H9 (cell line): Measurements from ENCODE around the gene CD48. TPM values are rescaled to one million over a fixed set of nuclear protein-coding genes. Genes with fewer than 3 reads are reported as not detected.

Experiments used
- DNase-seq: peaks from one replicate; pipeline ENCODE4 v3.0.0-alpha.2; 2017
- H2AFZ ChIP-seq: one replicate; pipeline ENCODE4 v1.6.1; 2013; ENCODE audit warnings: mild to moderate bottlenecking, low read length, control low read depth, moderate library complexity
- H2AK5ac ChIP-seq: 2 replicates; pipeline ENCODE4 v1.6.1; 2013; ENCODE audit warnings: low read length, control low read depth, mixed read lengths; ENCODE audit not compliant: insufficient read length
- H2BK120ac ChIP-seq: one replicate; pipeline ENCODE4 v1.6.1; 2013; ENCODE audit warnings: low read depth, mild to moderate bottlenecking, low read length, control low read depth, inconsistent platforms; ENCODE audit not compliant: poor library complexity, severe bottlenecking
- H2BK12ac ChIP-seq: 2 replicates; pipeline ENCODE4 v1.6.1; 2013; ENCODE audit warnings: low read length, control low read depth, mixed read lengths, low read depth; ENCODE audit not compliant: insufficient read length
- H2BK15ac ChIP-seq: 2 replicates; pipeline ENCODE4 v1.6.1; 2013; ENCODE audit warnings: low read depth, low read length, control low read depth
- H2BK20ac ChIP-seq: one replicate; pipeline ENCODE4 v1.6.1; 2013; ENCODE audit warnings: low read depth, mild to moderate bottlenecking, low read length, control low read depth, inconsistent platforms; ENCODE audit not compliant: poor library complexity, severe bottlenecking
- H2BK5ac ChIP-seq: 2 replicates; pipeline ENCODE4 v1.6.1; 2013; ENCODE audit warnings: low read length, control low read depth, mixed read lengths; ENCODE audit not compliant: insufficient read length
- H3K14ac ChIP-seq: 2 replicates; pipeline ENCODE4 v1.6.1; 2013; ENCODE audit warnings: low read length, control low read depth; ENCODE audit not compliant: insufficient read depth
- H3K18ac ChIP-seq: 2 replicates; pipeline ENCODE4 v1.6.1; 2013; ENCODE audit warnings: low read depth, mild to moderate bottlenecking, mixed read lengths, low read length, control low read depth; ENCODE audit not compliant: insufficient read length
- H3K23ac ChIP-seq: 2 replicates; pipeline ENCODE4 v1.6.1; 2013; ENCODE audit warnings: low read length, control low read depth, mixed read lengths, low read depth; ENCODE audit not compliant: insufficient read length
- H3K23me2 ChIP-seq: 2 replicates; pipeline ENCODE4 v1.6.1; 2013; ENCODE audit warnings: low read depth, mild to moderate bottlenecking, mixed read lengths, low read length, control low read depth; ENCODE audit not compliant: insufficient read length, poor library complexity, severe bottlenecking
- H3K27ac ChIP-seq: 2 replicates; pipeline ENCODE4 v1.5.1; 2013; ENCODE audit warnings: low read length, control low read depth, mixed read lengths, low read depth; ENCODE audit not compliant: insufficient read length
- H3K27me3 ChIP-seq: 2 replicates; pipeline ENCODE4 v1.6.1; 2013; ENCODE audit warnings: low read length, control low read depth, inconsistent platforms; ENCODE audit not compliant: insufficient read depth
- H3K4ac ChIP-seq: 2 replicates; pipeline ENCODE4 v1.6.1; 2013; ENCODE audit warnings: low read depth, mild to moderate bottlenecking, control low read depth, inconsistent platforms, low read length, moderate library complexity
- H3K4me1 ChIP-seq: 2 replicates; pipeline ENCODE4 v1.6.1; 2013; ENCODE audit warnings: low read length, control low read depth, inconsistent platforms; ENCODE audit not compliant: insufficient read depth
- H3K4me2 ChIP-seq: 2 replicates; pipeline ENCODE4 v1.6.1; 2013; ENCODE audit warnings: low read length, control low read depth, mixed read lengths; ENCODE audit not compliant: insufficient read length, insufficient read depth
- H3K56ac ChIP-seq: 2 replicates; pipeline ENCODE4 v1.6.1; 2013; ENCODE audit warnings: low read depth, mild to moderate bottlenecking, mixed read lengths, low read length, control low read depth; ENCODE audit not compliant: insufficient read length
- H3K79me1 ChIP-seq: 2 replicates; pipeline ENCODE4 v1.6.1; 2013; ENCODE audit warnings: low read depth, mild to moderate bottlenecking, moderate library complexity, low read length, control low read depth, inconsistent platforms; ENCODE audit not compliant: insufficient read depth, poor library complexity, severe bottlenecking
- H3K79me2 ChIP-seq: 2 replicates; pipeline ENCODE4 v1.6.1; 2013; ENCODE audit warnings: low read length, control low read depth, inconsistent platforms; ENCODE audit not compliant: insufficient read depth
- H3K9ac ChIP-seq: 2 replicates; pipeline ENCODE4 v1.6.1; 2013; ENCODE audit warnings: low read length, control low read depth, mixed read lengths; ENCODE audit not compliant: insufficient read length; ENCODE audit errors: extremely low read depth
- H3K9me3 ChIP-seq: one replicate; pipeline ENCODE4 v1.6.1; 2013; ENCODE audit warnings: low read depth, low read length, inconsistent platforms; ENCODE audit not compliant: control insufficient read depth
- H3T11ph ChIP-seq: one replicate; pipeline ENCODE4 v1.6.1; 2013; ENCODE audit warnings: mild to moderate bottlenecking, low read length, control low read depth, inconsistent platforms
- H4K20me1 ChIP-seq: one replicate; pipeline ENCODE4 v1.6.1; 2013; ENCODE audit not compliant: control insufficient read depth, insufficient read length, insufficient read depth
- H4K5ac ChIP-seq: 2 replicates; pipeline ENCODE4 v1.6.1; 2013; ENCODE audit warnings: low read depth, mild to moderate bottlenecking, mixed read lengths, low read length, control low read depth; ENCODE audit not compliant: insufficient read length
- H4K8ac ChIP-seq: replicated peaks from 2 replicates; pipeline ENCODE4 v1.6.1; 2013; ENCODE audit warnings: low read length, control low read depth, mixed read lengths, low read depth; ENCODE audit not compliant: insufficient read length
- H4K91ac ChIP-seq: 2 replicates; pipeline ENCODE4 v1.6.1; 2013; ENCODE audit warnings: low read depth, mild to moderate bottlenecking, moderate library complexity, mixed read lengths, low read length, control low read depth; ENCODE audit not compliant: insufficient read length
- H3K27ac Mint-ChIP-seq, 3 experiments: 2 replicates in 2 of 3; 3 replicates in 1 of 3; pipeline ENCODE4 v1.8.0; 2020 to 2021; ENCODE audit warnings: mixed read lengths in 3 of 3, mild to moderate bottlenecking in 1 of 3, moderate library complexity in 1 of 3
- H3K27me3 Mint-ChIP-seq: 2 replicates; pipeline ENCODE4 v1.8.0; 2021; ENCODE audit warnings: low read depth, mild to moderate bottlenecking, moderate library complexity, mixed read lengths
- H3K36me3 Mint-ChIP-seq, 3 experiments: 2 replicates in 2 of 3; 3 replicates in 1 of 3; pipeline ENCODE4 v1.8.0; 2020 to 2021; ENCODE audit warnings: low read depth in 3 of 3, mixed read lengths in 3 of 3; ENCODE audit not compliant: insufficient read depth in 1 of 3
- H3K4me1 Mint-ChIP-seq, 2 experiments: 2 replicates each; pipeline ENCODE4 v1.8.0; 2020; ENCODE audit warnings: mixed read lengths in 2 of 2
- H3K4me3 Mint-ChIP-seq, 2 experiments: 2 replicates in 1 of 2; 3 replicates in 1 of 2; pipeline ENCODE4 v1.8.0; 2020 to 2021; ENCODE audit warnings: mild to moderate bottlenecking in 2 of 2, mixed read lengths in 2 of 2, moderate library complexity in 1 of 2
- H3K9me3 Mint-ChIP-seq, 2 experiments: 2 replicates in 1 of 2; 3 replicates in 1 of 2; pipeline ENCODE4 v1.8.0; 2020; ENCODE audit warnings: mild to moderate bottlenecking in 2 of 2, mixed read lengths in 2 of 2, moderate library complexity in 1 of 2
- WGBS: extraction: QIAGEN DNeasy Blood & Tissue Kit; methylation state at CpG from one replicate; pipeline ENCODE4 v1.1.7; 2013; ENCODE audit warnings: missing lambda C conversion rate, low lambda C conversion rate, mixed read lengths; ENCODE audit not compliant: insufficient read length; ENCODE audit errors: extremely low coverage; 5-methylcytosine and 5-hydroxymethylcytosine counted together
- total RNA-seq: library from RNA; stranded (reverse); gene quantifications from 2 replicates; pipeline ENCODE4 v1.2.1, GENCODE V29; 2021
- TF ChIP-seq, protein P1 (sequence below): fragments of 200-600 bp; sonication (generic); conservative IDR thresholded peaks from 3 replicates; pipeline ENCODE4 v1.8.0; 2021; ENCODE audit warnings: antibody characterized with exemption, mild to moderate bottlenecking

The CD48 gene
- total RNA-seq, 1 experiment from 2014 or later = not detected

DNA sequence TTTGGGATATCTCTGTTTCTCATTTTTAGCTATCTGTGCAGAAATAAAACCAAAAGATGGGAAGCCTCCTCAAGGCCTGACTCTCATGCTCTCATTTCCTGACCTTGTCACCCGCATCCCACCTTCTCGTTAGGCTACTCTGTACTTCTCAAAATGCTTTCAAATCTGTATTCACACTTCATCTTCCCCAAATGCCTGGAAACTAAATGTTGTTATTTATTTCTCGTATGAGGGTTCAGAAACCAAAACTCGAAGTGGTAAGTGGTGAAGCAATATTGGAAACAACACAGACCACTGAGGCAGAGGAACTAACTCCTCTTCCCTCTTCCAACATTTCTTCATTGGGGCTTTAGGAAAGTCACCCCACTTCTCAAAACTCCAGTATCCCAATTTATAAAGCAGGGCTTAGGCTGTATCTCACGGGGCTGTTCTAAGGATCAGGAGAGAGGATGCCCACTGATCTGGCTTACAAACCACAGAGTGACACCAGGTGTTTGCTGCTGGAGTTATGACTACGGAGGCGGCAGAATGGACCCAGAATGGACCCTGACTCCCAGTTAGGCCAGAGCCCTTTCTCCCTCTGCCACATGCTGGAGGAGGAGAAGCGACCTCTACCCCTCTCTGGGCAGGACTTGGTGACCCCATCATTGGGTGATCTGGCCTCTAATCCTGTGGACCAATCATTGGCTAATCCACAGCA lies 31.0 kb upstream of the CD48 start:
- H3K18ac ChIP-seq = no peak overlapping the region
- no peak overlapping the region for H3K56ac ChIP-seq
- no peak overlapping the region for H3K4ac ChIP-seq
- no peak overlapping the region for H2BK20ac ChIP-seq
- H2BK12ac ChIP-seq = no peak overlapping the region
- H3T11ph ChIP-seq = no peak overlapping the region
- no peak overlapping the region for H2BK5ac ChIP-seq
- no peak overlapping the region for H3K27ac ChIP-seq
- H2AK5ac ChIP-seq = no peak overlapping the region
- H3K79me2 ChIP-seq = no peaks in the 10 kb centered on the region
- H3K4me1 Mint-ChIP-seq = peaks cover 22 to 30% of the 10 kb centered on the region in 2 experiments
- no peaks in the 10 kb centered on the region for H3K36me3 Mint-ChIP-seq
- no peak for DNase-seq
- no CpG with 5 or more reads among the region's 8 CpGs for WGBS
- no peak overlapping the region for H4K8ac ChIP-seq
- H4K20me1 ChIP-seq = no peaks in the 10 kb centered on the region
- no peaks in the 10 kb centered on the region for H3K9me3 ChIP-seq
- H4K91ac ChIP-seq = no peak overlapping the region
- H3K23me2 ChIP-seq = no peaks in the 10 kb centered on the region
- H2BK15ac ChIP-seq = no peak overlapping the region
- H3K27ac Mint-ChIP-seq = no peak overlapping the region
- no peaks in the 10 kb centered on the region for H3K79me1 ChIP-seq
- peaks cover 1 to 2% of the 10 kb centered on the region in 2 experiments; a peak in 2 of 5 replicates for H3K9me3 Mint-ChIP-seq
- H3K4me1 ChIP-seq = peaks cover 7% of the 10 kb centered on the region; the same call in 1 of the 2 replicates
- H3K4me3 Mint-ChIP-seq = no peak overlapping the region
- H3K27me3 Mint-ChIP-seq = peaks cover 4% of the 10 kb centered on the region
- H3K23ac ChIP-seq = no peak overlapping the region
- TF ChIP-seq, protein P1, sequence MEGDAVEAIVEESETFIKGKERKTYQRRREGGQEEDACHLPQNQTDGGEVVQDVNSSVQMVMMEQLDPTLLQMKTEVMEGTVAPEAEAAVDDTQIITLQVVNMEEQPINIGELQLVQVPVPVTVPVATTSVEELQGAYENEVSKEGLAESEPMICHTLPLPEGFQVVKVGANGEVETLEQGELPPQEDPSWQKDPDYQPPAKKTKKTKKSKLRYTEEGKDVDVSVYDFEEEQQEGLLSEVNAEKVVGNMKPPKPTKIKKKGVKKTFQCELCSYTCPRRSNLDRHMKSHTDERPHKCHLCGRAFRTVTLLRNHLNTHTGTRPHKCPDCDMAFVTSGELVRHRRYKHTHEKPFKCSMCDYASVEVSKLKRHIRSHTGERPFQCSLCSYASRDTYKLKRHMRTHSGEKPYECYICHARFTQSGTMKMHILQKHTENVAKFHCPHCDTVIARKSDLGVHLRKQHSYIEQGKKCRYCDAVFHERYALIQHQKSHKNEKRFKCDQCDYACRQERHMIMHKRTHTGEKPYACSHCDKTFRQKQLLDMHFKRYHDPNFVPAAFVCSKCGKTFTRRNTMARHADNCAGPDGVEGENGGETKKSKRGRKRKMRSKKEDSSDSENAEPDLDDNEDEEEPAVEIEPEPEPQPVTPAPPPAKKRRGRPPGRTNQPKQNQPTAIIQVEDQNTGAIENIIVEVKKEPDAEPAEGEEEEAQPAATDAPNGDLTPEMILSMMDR = no peak
- H4K5ac ChIP-seq = no peak overlapping the region
- H3K4me2 ChIP-seq = no peak overlapping the region
- H3K9ac ChIP-seq = no peak overlapping the region
- H3K27me3 ChIP-seq = no peaks in the 10 kb centered on the region
- H2AFZ ChIP-seq = no peak overlapping the region
- no peak overlapping the region for H3K14ac ChIP-seq
- no peak overlapping the region for H2BK120ac ChIP-seq
